ENCODE results near the gene DDX1. TPM values are rescaled to one million over a fixed set of nuclear protein-coding genes. Genes with fewer than 3 reads are reported as not detected.

The DDX1 gene
- total and polyA plus RNA-seq, 10 of the 15 experiments (the other 5 are each of a cell fraction or from before 2014, with no cell fraction given): 53.2 to 134 (median 85.6) TPM

DNA sequence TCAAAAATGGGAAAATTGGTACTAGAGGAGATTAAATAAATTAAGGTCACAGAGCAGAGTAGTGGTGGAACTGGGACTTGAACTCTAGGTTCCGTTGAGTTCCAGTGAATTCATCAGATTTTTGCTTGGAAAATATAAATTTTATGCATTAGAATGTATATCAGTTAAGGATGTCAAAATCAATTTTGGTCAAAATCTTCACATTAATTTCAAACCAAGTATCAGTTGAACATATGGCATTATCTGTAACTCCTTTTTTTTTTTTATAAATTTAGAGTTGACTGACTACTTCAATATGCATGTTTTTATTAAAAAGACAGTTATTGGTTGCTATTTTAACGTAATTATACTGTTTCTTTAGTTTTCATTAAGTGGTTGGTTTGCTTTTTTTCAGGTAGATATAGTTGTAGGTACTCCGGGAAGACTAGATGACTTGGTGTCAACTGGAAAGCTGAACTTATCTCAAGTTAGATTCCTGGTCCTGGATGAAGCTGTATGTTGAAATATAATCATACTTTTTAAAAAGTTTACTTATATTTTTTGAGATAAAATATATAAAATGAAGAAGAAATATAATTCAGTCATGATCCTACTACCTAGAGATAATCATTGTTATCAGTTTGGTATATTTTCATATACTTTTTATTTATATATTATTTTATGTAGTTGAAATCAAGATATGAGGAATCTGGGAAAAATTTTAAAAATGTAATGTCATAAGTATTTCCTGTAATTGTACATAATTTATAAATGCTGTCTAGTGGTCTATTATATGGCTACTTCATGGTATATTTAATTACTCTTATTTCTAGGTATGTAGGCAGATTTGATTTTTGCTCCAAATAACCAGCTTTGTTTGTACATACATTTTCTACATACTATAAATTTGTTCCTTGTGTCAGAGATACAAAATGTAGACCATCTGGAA is 25.4 kb downstream of the DDX1 start:
- Histone ChIP-seq H3K36me3 (ENCODE audit: control insufficient read depth in 2 of 2, insufficient read depth in 2 of 2, low read length in 1 of 2) (peaks cover 9 to 11% of the 10 kb centered on the region in 2 experiments; a peak in 3 of 4 replicates), H2AFZ (ENCODE audit: control insufficient read depth, low read depth, low read length) (no peak overlapping the region), H3K27me3 (replicated peaks in 1 of 2; ENCODE audit: control insufficient read depth in 2 of 2, insufficient read depth in 2 of 2, low read length in 1 of 2) (no peaks in the 10 kb centered on the region), H4K20me1 (ENCODE audit: control insufficient read depth, insufficient read depth) (no peaks in the 10 kb centered on the region), H3K27ac (ENCODE audit: control insufficient read depth, insufficient read depth) (no peak overlapping the region), H3K9me3 (replicated peaks; ENCODE audit: control insufficient read depth, insufficient read depth, low read length) (no peaks in the 10 kb centered on the region), H3K79me2 (ENCODE audit: control insufficient read depth, insufficient read depth, low read length) (no peaks in the 10 kb centered on the region), H3K4me2 (ENCODE audit: control insufficient read depth, insufficient read depth) (no peak overlapping the region), H3K9ac (ENCODE audit: control insufficient read depth, insufficient read depth, low read length) (no peak overlapping the region), H3K4me3 (no peak overlapping the region), H3K4me1 (ENCODE audit: control insufficient read depth, insufficient read depth, low read length) (no peaks in the 10 kb centered on the region)
- 98% methylated on average over 3 of the region's 3 CpGs for WGBS (ENCODE audit: insufficient coverage, insufficient replicate concordance, low lambda C conversion rate, missing lambda C conversion rate)
- SMC1A ChIA-PET (ENCODE audit: uncharacterized antibody, unreplicated experiment): no interaction called here
- RAD21 ChIA-PET (ENCODE audit: unreplicated experiment): no interaction called here
- FAIRE-seq (no peak), ATAC-seq (no peak), DNase-seq (ENCODE audit: low read depth, low spot score) (no peak)
- CTCF ChIA-PET: no interaction called here
- BruUV-seq (replicated peaks): no TSS peak
- in situ Hi-C loops (cut with MboI) (no loop called here), intact Hi-C loops (cut with micrococcal nuclease; ENCODE audit: unreplicated experiment) (no loop called here)
- POLR2A ChIA-PET: no interaction called here
- no peak for TF ChIP-seq FOXM1 (IDR thresholded peaks at IDR 0.05; ENCODE audit: low read depth, low read length)
- TF ChIP-seq BMI1 (IDR thresholded peaks at IDR 0.05; ENCODE audit: borderline replicate concordance): no peak
- no peak for TF ChIP-seq GABPA (IDR thresholded peaks at IDR 0.05; ENCODE audit: low read depth)
- TF ChIP-seq MEF2A (IDR thresholded peaks at IDR 0.05; ENCODE audit: insufficient read depth, low read depth, low read length): no peak
- TF ChIP-seq RBBP5 (conservative IDR thresholded peaks at IDR 0.05): no peak
- TF ChIP-seq, protein P1, sequence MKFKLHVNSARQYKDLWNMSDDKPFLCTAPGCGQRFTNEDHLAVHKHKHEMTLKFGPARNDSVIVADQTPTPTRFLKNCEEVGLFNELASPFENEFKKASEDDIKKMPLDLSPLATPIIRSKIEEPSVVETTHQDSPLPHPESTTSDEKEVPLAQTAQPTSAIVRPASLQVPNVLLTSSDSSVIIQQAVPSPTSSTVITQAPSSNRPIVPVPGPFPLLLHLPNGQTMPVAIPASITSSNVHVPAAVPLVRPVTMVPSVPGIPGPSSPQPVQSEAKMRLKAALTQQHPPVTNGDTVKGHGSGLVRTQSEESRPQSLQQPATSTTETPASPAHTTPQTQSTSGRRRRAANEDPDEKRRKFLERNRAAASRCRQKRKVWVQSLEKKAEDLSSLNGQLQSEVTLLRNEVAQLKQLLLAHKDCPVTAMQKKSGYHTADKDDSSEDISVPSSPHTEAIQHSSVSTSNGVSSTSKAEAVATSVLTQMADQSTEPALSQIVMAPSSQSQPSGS (IDR thresholded peaks at IDR 0.05; ENCODE audit: low read length): no peak
- no peak for TF ChIP-seq SMAD1 (IDR thresholded peaks at IDR 0.05; ENCODE audit: low read depth, partially characterized antibody)
- no peak for TF ChIP-seq SIX5 (IDR thresholded peaks at IDR 0.05; ENCODE audit: low read depth, low read length, severe bottlenecking)
- TF ChIP-seq, protein P2, sequence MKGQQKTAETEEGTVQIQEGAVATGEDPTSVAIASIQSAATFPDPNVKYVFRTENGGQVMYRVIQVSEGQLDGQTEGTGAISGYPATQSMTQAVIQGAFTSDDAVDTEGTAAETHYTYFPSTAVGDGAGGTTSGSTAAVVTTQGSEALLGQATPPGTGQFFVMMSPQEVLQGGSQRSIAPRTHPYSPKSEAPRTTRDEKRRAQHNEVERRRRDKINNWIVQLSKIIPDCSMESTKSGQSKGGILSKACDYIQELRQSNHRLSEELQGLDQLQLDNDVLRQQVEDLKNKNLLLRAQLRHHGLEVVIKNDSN (IDR thresholded peaks at IDR 0.05; ENCODE audit: borderline replicate concordance, extremely low read length, insufficient read depth, low read depth, low read length): no peak
- no peak for TF ChIP-seq MYB (IDR thresholded peaks at IDR 0.05; ENCODE audit: borderline replicate concordance, low read depth, low read length)
- TF ChIP-seq RUNX3 (IDR thresholded peaks at IDR 0.05; ENCODE audit: low read length): no peak
- no peak for TF ChIP-seq ZNF384 (IDR thresholded peaks at IDR 0.05; ENCODE audit: borderline replicate concordance, low read depth, low read length)
- TF ChIP-seq, protein P3, sequence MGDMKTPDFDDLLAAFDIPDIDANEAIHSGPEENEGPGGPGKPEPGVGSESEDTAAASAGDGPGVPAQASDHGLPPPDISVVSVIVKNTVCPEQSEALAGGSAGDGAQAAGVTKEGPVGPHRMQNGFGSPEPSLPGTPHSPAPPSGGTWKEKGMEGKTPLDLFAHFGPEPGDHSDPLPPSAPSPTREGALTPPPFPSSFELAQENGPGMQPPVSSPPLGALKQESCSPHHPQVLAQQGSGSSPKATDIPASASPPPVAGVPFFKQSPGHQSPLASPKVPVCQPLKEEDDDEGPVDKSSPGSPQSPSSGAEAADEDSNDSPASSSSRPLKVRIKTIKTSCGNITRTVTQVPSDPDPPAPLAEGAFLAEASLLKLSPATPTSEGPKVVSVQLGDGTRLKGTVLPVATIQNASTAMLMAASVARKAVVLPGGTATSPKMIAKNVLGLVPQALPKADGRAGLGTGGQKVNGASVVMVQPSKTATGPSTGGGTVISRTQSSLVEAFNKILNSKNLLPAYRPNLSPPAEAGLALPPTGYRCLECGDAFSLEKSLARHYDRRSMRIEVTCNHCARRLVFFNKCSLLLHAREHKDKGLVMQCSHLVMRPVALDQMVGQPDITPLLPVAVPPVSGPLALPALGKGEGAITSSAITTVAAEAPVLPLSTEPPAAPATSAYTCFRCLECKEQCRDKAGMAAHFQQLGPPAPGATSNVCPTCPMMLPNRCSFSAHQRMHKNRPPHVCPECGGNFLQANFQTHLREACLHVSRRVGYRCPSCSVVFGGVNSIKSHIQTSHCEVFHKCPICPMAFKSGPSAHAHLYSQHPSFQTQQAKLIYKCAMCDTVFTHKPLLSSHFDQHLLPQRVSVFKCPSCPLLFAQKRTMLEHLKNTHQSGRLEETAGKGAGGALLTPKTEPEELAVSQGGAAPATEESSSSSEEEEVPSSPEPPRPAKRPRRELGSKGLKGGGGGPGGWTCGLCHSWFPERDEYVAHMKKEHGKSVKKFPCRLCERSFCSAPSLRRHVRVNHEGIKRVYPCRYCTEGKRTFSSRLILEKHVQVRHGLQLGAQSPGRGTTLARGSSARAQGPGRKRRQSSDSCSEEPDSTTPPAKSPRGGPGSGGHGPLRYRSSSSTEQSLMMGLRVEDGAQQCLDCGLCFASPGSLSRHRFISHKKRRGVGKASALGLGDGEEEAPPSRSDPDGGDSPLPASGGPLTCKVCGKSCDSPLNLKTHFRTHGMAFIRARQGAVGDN (IDR thresholded peaks at IDR 0.05): no peak
- no peak for TF ChIP-seq MYC (IDR thresholded peaks at IDR 0.05; ENCODE audit: insufficient read depth, insufficient read length, insufficient replicate concordance, low read length, severe bottlenecking)
